ENCODE measurements around the gene ERFE. TPM values are rescaled to one million over a fixed set of nuclear protein-coding genes. Genes with fewer than 3 reads are reported as not detected.

ERFE gene
- total RNA-seq, 4 donors from 2014 or later = 0.83 TPM; not detected in 3

DNA sequence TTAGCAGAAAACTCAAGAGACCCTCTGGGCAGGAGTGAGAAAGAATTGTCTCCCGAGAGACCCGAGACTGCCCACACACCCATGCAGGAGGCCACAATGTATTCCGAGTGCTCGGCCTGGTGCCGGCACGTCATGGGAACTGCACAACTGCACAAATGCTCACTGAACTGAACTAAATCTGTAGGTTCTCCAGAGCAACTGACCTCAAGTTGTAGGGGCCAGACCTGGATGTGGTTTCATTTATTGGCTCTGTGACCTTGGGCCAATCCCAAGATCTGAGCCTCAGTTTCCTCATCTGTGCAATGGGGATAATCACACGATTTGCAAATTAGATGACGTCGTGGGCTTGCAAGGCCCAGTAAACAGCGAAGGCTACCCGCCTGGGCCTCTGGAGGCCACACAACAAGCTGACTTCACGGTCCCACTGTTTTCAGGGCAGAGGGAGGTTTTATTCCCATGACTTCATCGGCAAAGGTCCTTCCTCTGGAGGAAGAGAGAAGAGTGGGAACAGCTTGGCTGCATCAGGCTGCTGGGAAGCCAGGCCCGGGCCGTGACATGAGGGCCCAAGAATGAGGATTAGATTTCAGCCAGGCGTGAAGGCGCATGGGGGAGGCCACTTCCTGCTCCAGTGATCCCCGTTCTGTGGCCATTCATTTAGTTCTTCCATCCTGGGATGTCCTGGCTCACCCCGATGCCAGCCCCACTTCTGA is 3.6 kb upstream of the ERFE start:
- no peaks in the 10 kb centered on the region for H3K9me3 ChIP-seq
- intact Hi-C loops (cut with DNase I; ENCODE audit: low total_unique reads) = no loop called here
- no peak for TF ChIP-seq POLR2A (IDR thresholded peaks at IDR 0.05)
- TF ChIP-seq CTCF (IDR thresholded peaks at IDR 0.05) = no peak
- peaks cover 0 to 4% of the 10 kb centered on the region in 2 donors for H3K4me1 ChIP-seq
- H3K27ac ChIP-seq = peak overlapping the region in 1 of 2 donors; percentile 34
- no peak overlapping the region for H3K4me3 ChIP-seq
- peak in 1 of 2 donors; percentile 37 for DNase-seq
- H3K27me3 ChIP-seq = no peaks in the 10 kb centered on the region
- H3K36me3 ChIP-seq = no peaks in the 10 kb centered on the region

DNA sequence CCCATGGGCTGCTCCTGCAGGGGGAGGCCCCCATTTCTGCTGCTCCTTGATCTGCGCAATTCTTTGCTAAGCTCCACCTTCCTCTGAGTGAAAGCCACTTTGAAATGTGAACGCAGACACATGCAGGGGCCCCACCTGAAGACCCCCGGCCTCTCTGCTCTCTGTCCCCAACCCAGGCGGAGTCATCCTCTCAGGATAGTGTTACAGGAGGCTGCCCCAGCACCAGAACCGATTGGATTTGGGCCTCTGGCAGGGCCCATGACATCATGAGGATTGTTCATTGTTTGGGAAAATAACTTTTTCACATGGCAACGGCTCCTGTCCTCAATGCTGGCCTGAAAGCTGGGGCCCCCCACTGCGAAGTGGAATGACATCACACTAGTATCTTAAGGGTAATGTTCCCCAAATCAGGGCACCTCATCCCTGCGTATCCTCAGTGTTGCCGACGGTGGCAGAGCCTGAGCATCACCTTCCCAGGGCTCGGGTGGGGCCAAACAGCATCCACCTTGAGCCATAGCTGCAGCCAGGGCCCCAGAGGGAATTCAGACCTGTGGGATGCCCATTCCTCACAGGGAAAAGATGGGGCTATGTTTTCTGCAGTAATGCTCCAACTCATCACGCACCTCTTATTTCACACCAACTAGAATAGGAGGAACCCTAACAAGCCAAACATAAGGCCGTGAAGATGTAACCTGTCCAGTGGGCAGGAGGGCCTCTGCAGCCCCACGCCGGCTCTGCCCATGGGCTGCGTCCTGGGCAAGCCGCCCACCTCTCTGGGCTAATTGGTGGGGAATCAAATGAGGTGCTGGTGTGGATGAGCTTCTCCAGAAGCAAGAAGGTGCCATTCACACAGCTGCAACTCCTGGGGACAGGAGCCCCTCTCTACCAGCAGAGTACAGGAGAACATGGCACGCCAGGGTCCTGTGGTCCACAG is 2.7 kb upstream of the ERFE start:
- no peaks in the 10 kb centered on the region for H3K27me3 ChIP-seq
- no peak overlapping the region for H3K27ac ChIP-seq
- TF ChIP-seq POLR2A (IDR thresholded peaks at IDR 0.05) (no peak), CTCF (IDR thresholded peaks at IDR 0.05) (no peak)
- H3K9me3 ChIP-seq = no peaks in the 10 kb centered on the region
- H3K4me3 ChIP-seq = no peak overlapping the region
- peaks cover 0 to 4% of the 10 kb centered on the region in 2 donors for H3K4me1 ChIP-seq
- no peak for DNase-seq
- intact Hi-C loops (cut with DNase I; ENCODE audit: low total_unique reads) = no loop called here
- no peaks in the 10 kb centered on the region for H3K36me3 ChIP-seq

GRCh38 chr2:238157506-238158017 is 1.2 kb upstream of the ERFE start:
- Histone ChIP-seq H3K4me3 (no peak overlapping the region), H3K36me3 (no peaks in the 10 kb centered on the region), H3K9me3 (no peaks in the 10 kb centered on the region), H3K27ac (no peak overlapping the region), H3K27me3 (no peaks in the 10 kb centered on the region), H3K4me1 (peaks cover 0 to 4% of the 10 kb centered on the region in 2 donors)
- intact Hi-C loops (cut with DNase I; ENCODE audit: low total_unique reads) = no loop called here
- no peak for TF ChIP-seq POLR2A (IDR thresholded peaks at IDR 0.05)
- TF ChIP-seq CTCF (IDR thresholded peaks at IDR 0.05) = no peak
- DNase-seq = no peak

DNA sequence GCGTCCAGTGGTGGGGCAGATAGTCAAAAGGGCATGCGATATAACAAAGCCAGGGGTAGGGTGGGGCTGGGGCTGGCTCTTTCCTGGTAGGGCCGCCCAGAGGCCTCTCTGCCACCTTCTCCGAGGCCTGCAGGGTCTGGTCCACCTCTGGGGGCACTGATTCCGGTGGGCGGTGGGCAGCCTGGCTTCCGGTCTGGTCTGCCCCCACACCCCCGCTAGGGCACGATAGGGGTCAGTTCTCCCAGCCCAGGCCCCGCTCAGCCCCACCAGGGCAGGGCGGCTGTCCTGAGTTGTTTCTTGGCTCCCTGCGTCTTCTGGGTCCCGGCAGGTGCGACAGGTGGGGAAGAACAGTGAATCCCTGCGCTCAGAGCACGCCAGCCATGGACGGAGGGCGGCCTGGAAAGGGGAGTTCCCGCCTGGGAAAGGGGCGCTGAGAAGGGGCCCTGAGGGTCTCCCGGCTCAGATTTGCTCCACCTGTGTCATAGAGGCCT is 707 bp upstream of the ERFE start:
- Histone ChIP-seq H3K4me1 (peaks cover 0 to 4% of the 10 kb centered on the region in 2 donors), H3K36me3 (no peaks in the 10 kb centered on the region), H3K27me3 (no peaks in the 10 kb centered on the region), H3K27ac (no peak overlapping the region), H3K9me3 (no peaks in the 10 kb centered on the region), H3K4me3 (no peak overlapping the region)
- no peak for TF ChIP-seq POLR2A (IDR thresholded peaks at IDR 0.05)
- no peak for TF ChIP-seq CTCF (IDR thresholded peaks at IDR 0.05)
- no peak for DNase-seq
- intact Hi-C loops (cut with DNase I; ENCODE audit: low total_unique reads) = no loop called here
